ENCODE measurements around the gene GLUD1.

GLUD1 gene

GRCh38 chr10:87060280-87060928 is 34.2 kb downstream of the GLUD1 start:
- TF ChIP-seq CTCF (IDR thresholded peaks at IDR 0.05; ENCODE audit: low read depth, low read length, poor library complexity, severe bottlenecking): no peak
- no peak for TF ChIP-seq EZH2phosphoT487 (IDR thresholded peaks at IDR 0.05; ENCODE audit: borderline replicate concordance, low read length)
- Histone ChIP-seq H3F3A (ENCODE audit: control insufficient read depth, insufficient read depth) (no peaks in the 10 kb centered on the region), H3K36me3 (ENCODE audit: control insufficient read depth, low read length) (peaks cover 72% of the 10 kb centered on the region), H3K27me3 (ENCODE audit: control insufficient read depth, low read length) (no peaks in the 10 kb centered on the region), H3K9me2 (replicated peaks; ENCODE audit: control insufficient read depth, low read length) (no peaks in the 10 kb centered on the region), H3K4me2 (ENCODE audit: low read length) (no peak overlapping the region), H3K4me1 (ENCODE audit: control insufficient read depth, low read length) (no peaks in the 10 kb centered on the region), H4K20me1 (ENCODE audit: control insufficient read depth, insufficient read depth, low read depth, low read length) (no peaks in the 10 kb centered on the region), H3K27ac (ENCODE audit: low read depth, low read length) (no peak overlapping the region), H3K79me2 (ENCODE audit: control insufficient read depth, low read length) (no peaks in the 10 kb centered on the region), H3K9me3 (ENCODE audit: control insufficient read depth, insufficient read depth, low read length) (no peaks in the 10 kb centered on the region), H3K4me3 (ENCODE audit: low read length) (no peak overlapping the region)

GRCh38 chr10:87059401-87059800 is 35.2 kb downstream of the GLUD1 start:
- no peaks in the 10 kb centered on the region for H3K27me3 ChIP-seq (ENCODE audit: control insufficient read depth, low read length)
- no peaks in the 10 kb centered on the region for H3K79me2 ChIP-seq (ENCODE audit: control insufficient read depth, low read length)
- no peaks in the 10 kb centered on the region for H3F3A ChIP-seq (ENCODE audit: control insufficient read depth, insufficient read depth)
- H3K36me3 ChIP-seq (ENCODE audit: control insufficient read depth, low read length): peaks cover 76% of the 10 kb centered on the region
- no peaks in the 10 kb centered on the region for H4K20me1 ChIP-seq (ENCODE audit: control insufficient read depth, insufficient read depth, low read depth, low read length)
- no peaks in the 10 kb centered on the region for H3K9me2 ChIP-seq (replicated peaks; ENCODE audit: control insufficient read depth, low read length)
- H3K27ac ChIP-seq (ENCODE audit: low read depth, low read length): no peak overlapping the region
- H3K4me1 ChIP-seq (ENCODE audit: control insufficient read depth, low read length): no peaks in the 10 kb centered on the region
- no peaks in the 10 kb centered on the region for H3K9me3 ChIP-seq (ENCODE audit: control insufficient read depth, insufficient read depth, low read length)
- TF ChIP-seq CTCF (IDR thresholded peaks at IDR 0.05; ENCODE audit: low read depth, low read length, poor library complexity, severe bottlenecking): no peak
- no peak for TF ChIP-seq EZH2phosphoT487 (IDR thresholded peaks at IDR 0.05; ENCODE audit: borderline replicate concordance, low read length)
- no peak overlapping the region for H3K4me2 ChIP-seq (ENCODE audit: low read length)
- H3K4me3 ChIP-seq (ENCODE audit: low read length): no peak overlapping the region

GRCh38 chr10:87058171-87058570 is 36.5 kb downstream of the GLUD1 start:
- H3K9me3 ChIP-seq (ENCODE audit: control insufficient read depth, insufficient read depth, low read length): no peaks in the 10 kb centered on the region
- no peaks in the 10 kb centered on the region for H3K27me3 ChIP-seq (ENCODE audit: control insufficient read depth, low read length)
- no peaks in the 10 kb centered on the region for H3K9me2 ChIP-seq (replicated peaks; ENCODE audit: control insufficient read depth, low read length)
- TF ChIP-seq CTCF (IDR thresholded peaks at IDR 0.05; ENCODE audit: low read depth, low read length, poor library complexity, severe bottlenecking) (no peak), EZH2phosphoT487 (IDR thresholded peaks at IDR 0.05; ENCODE audit: borderline replicate concordance, low read length) (no peak)
- H3K27ac ChIP-seq (ENCODE audit: low read depth, low read length): no peak overlapping the region
- no peaks in the 10 kb centered on the region for H3K4me1 ChIP-seq (ENCODE audit: control insufficient read depth, low read length)
- H3K79me2 ChIP-seq (ENCODE audit: control insufficient read depth, low read length): no peaks in the 10 kb centered on the region
- no peaks in the 10 kb centered on the region for H3F3A ChIP-seq (ENCODE audit: control insufficient read depth, insufficient read depth)
- peaks cover 78% of the 10 kb centered on the region for H3K36me3 ChIP-seq (ENCODE audit: control insufficient read depth, low read length)
- no peak overlapping the region for H3K4me3 ChIP-seq (ENCODE audit: low read length)
- H3K4me2 ChIP-seq (ENCODE audit: low read length): no peak overlapping the region
- H4K20me1 ChIP-seq (ENCODE audit: control insufficient read depth, insufficient read depth, low read depth, low read length): no peaks in the 10 kb centered on the region
